GM10266 (cell line): Measurements from ENCODE around the gene CNST.

Experiments
- DNase-seq: peaks from one replicate; pipeline ENCODE4 v3.0.0; 2012; ENCODE audit errors: extremely low spot score
- TF ChIP-seq, protein P1 (sequence below): IDR thresholded peaks from 2 replicates; pipeline ENCODE4 v1.5.1; 2012; ENCODE audit warnings: mild to moderate bottlenecking, low read depth; ENCODE audit not compliant: control insufficient read depth, insufficient read depth; ENCODE audit errors: missing control alignments

The CNST gene

DNA sequence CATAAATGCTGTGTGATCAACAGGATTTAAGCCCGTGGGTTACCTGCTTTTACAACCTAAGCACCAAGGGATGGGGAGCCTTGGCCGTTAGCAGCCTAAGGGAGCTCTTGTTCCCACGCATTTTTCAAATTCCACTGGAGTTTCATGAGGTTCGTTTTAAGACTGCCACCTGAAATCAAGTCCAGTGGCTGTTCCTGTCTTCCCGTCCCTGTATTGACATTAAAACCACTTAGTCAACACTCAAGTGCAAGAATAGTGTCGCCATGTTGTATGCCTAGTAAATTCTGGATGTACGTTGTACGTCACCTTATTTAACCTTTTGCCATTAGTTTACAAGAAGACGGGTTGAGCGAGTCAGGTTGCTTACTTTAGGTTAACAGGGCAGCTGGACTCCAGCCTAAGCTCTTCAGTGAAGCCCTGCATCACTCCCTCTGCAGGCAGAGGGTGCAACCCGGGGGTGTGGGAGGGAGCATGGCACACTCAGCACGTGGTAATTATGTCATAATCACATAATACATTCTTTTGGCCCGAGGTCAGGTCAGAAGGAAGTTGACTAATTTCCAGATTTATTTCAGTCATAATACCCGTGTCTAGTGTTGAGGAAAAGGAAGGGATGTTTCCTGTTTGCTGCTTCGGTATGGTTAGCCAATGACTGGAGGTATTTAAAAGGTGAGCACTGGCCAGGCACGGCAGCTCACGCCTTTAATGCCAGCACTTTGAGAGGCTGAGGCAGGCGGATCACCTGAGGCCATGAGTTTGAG is 42.5 kb downstream of the CNST start:
- peak; percentile 38 for DNase-seq

DNA sequence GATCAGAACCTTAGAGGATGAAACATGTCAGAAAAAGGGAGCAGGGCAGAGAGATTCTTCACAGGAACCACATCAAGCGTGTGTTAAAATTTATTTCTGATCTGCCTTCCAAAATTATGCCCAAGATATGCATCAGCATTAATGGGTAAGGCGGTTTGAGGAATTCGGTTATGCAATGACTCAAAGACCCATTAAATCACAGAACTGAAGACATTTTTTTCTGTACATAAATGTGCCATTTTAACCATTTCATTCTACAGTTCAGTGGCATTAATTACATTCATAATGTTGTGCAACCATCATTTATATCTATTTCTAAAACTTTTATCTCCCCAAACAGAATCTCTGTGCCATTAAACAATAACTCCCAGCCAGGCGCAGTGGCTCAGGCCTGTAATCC is 43.4 kb downstream of the CNST start:
- TF ChIP-seq, protein P1, sequence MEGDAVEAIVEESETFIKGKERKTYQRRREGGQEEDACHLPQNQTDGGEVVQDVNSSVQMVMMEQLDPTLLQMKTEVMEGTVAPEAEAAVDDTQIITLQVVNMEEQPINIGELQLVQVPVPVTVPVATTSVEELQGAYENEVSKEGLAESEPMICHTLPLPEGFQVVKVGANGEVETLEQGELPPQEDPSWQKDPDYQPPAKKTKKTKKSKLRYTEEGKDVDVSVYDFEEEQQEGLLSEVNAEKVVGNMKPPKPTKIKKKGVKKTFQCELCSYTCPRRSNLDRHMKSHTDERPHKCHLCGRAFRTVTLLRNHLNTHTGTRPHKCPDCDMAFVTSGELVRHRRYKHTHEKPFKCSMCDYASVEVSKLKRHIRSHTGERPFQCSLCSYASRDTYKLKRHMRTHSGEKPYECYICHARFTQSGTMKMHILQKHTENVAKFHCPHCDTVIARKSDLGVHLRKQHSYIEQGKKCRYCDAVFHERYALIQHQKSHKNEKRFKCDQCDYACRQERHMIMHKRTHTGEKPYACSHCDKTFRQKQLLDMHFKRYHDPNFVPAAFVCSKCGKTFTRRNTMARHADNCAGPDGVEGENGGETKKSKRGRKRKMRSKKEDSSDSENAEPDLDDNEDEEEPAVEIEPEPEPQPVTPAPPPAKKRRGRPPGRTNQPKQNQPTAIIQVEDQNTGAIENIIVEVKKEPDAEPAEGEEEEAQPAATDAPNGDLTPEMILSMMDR: no peak
- no peak for DNase-seq

More for the DNA sequence above, 42.5 kb downstream of the CNST start:
- TF ChIP-seq, protein P1: no peak

DNA sequence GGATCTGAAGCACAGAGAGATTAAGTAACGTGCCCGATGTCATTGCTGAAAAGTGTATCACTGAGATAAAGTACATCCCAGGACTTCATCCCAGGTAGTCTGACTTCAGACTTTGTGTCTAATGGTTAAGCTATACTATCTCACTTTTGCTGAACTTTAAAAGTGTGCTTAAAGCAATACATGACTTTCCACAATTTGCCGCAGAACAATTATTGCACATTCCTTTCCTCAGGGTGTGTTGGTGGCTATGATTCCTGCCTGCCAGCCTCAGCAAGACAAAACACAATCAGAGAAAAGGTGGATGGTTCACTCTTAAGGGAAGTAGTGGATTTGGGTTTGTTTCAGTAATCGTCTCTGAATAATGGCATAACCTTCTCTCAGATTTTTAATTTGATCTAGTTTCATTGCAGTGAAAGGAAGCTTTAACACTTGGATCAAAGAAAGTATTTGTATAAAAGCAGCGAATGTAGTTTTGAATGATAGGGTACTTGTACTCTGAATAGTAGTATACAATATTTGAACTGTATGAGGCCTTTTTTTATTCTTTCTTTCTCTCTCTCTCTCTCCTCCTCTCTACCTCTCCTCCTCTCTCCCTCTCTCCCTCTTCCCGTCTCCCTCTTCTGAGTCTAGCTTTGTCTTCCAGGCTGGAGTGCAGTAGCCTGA is 47.0 kb downstream of the CNST start:
- no peak for DNase-seq
- TF ChIP-seq, protein P1: no peak

DNA sequence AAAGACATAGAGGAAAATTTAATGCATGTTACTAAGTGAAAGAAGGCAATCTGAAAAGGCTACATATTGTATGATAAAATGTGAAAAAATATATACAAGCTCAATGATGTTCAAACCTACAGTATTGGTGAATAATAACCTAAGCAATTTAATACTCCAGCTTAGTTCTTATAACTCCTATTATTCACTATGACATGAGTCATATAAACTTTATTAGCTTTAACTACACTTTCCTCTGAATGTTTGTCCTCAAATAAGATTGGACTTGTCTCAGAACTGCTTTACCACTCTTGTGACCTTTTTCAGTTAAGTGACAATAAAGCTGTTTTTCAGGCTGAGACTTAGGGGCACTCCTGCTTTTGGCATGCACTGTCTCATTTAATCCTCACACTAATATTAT is 50.9 kb downstream of the CNST start:
- TF ChIP-seq, protein P1: no peak
- no peak for DNase-seq

DNA sequence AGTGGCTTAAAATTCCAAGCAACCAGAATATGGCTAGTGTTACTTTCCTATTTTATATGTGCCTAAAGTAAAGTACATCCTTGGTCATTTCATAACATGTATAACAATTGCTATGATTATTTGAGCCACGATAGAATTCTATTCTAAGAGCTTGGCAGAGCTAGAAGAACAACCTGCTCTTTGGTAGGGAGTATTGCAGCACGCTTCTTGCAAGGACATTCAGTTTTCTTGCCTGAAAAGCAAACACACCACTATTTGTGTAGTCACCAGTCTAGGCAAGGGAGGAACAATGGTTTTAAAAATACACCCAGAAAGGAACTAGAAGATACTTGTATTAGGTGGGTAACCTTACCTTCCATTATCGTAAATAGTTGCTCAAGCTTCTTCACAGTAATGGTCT is 51.5 kb downstream of the CNST start:
- TF ChIP-seq, protein P1: no peak
- no peak for DNase-seq

DNA sequence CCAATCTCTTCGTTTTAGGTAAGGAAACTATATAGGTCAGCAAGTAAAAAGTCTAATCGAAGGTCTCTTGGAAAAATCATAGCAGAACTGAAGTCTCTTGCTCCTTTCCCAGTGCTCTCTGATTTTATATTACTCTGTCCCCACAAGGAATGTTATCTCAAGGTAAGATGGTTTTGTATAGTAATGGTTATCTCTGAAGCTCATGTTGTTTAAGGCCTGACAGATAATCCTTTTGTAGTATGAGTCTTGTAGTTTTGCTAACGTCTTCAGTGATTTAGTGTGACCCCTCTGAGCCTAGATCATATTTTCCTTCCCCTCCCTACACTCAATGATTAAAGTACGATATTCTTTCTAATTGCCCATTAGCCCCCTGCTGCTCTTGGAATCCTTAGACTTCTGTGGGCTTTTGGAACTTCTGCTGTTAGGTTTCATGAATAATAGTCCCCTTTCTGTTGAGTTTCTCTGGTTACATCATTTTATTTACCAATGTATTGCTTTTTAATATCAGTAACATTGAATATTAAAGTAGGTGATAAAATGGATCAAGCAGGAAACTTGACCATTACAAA is 52.1 kb downstream of the CNST start:
- DNase-seq: no peak
- TF ChIP-seq, protein P1: no peak
